ENCODE results near the gene PARP15. TPM values are rescaled to one million over a fixed set of nuclear protein-coding genes. Genes with fewer than 3 reads are reported as not detected.

The PARP15 gene
- total RNA-seq, 1 donor from 2014 or later, result 0.36 TPM

GRCh38 chr3:122628567-122628966 is 51.1 kb downstream of the PARP15 start:
- Mint-ChIP-seq H3K36me3 (ENCODE audit: low read depth, unreplicated experiment) (no peaks in the 10 kb centered on the region), H3K27ac (ENCODE audit: unreplicated experiment) (no peak overlapping the region), H3K4me3 (ENCODE audit: unreplicated experiment) (no peak overlapping the region), H3K27me3 (ENCODE audit: unreplicated experiment) (no peaks in the 10 kb centered on the region), H3K4me1 (ENCODE audit: unreplicated experiment) (peaks cover 5% of the 10 kb centered on the region), H3K9me3 (ENCODE audit: unreplicated experiment) (no peaks in the 10 kb centered on the region)
- TF ChIP-seq CTCF (IDR thresholded peaks at IDR 0.05; ENCODE audit: unreplicated experiment), result no peak
- no peak for DNase-seq (ENCODE audit: low spot score)

GRCh38 chr3:122629763-122630162 is 52.3 kb downstream of the PARP15 start:
- DNase-seq (ENCODE audit: low spot score), result no peak
- Mint-ChIP-seq H3K27me3 (ENCODE audit: unreplicated experiment) (no peaks in the 10 kb centered on the region), H3K27ac (ENCODE audit: unreplicated experiment) (no peak overlapping the region), H3K9me3 (ENCODE audit: unreplicated experiment) (no peaks in the 10 kb centered on the region), H3K4me3 (ENCODE audit: unreplicated experiment) (no peak overlapping the region), H3K36me3 (ENCODE audit: low read depth, unreplicated experiment) (no peaks in the 10 kb centered on the region), H3K4me1 (ENCODE audit: unreplicated experiment) (peaks cover 5% of the 10 kb centered on the region)
- no peak for TF ChIP-seq CTCF (IDR thresholded peaks at IDR 0.05; ENCODE audit: unreplicated experiment)

GRCh38 chr3:122635789-122636188 is 58.3 kb downstream of the PARP15 start:
- H3K27me3 Mint-ChIP-seq (ENCODE audit: unreplicated experiment), result no peaks in the 10 kb centered on the region
- no peak overlapping the region for H3K4me3 Mint-ChIP-seq (ENCODE audit: unreplicated experiment)
- no peaks in the 10 kb centered on the region for H3K4me1 Mint-ChIP-seq (ENCODE audit: unreplicated experiment)
- no peaks in the 10 kb centered on the region for H3K9me3 Mint-ChIP-seq (ENCODE audit: unreplicated experiment)
- no peaks in the 10 kb centered on the region for H3K36me3 Mint-ChIP-seq (ENCODE audit: low read depth, unreplicated experiment)
- no peak for TF ChIP-seq CTCF (IDR thresholded peaks at IDR 0.05; ENCODE audit: unreplicated experiment)
- DNase-seq (ENCODE audit: low spot score), result no peak
- no peak overlapping the region for H3K27ac Mint-ChIP-seq (ENCODE audit: unreplicated experiment)

GRCh38 chr3:122636697-122637096 is 59.2 kb downstream of the PARP15 start:
- H3K4me1 Mint-ChIP-seq (ENCODE audit: unreplicated experiment), result no peaks in the 10 kb centered on the region
- no peaks in the 10 kb centered on the region for H3K9me3 Mint-ChIP-seq (ENCODE audit: unreplicated experiment)
- TF ChIP-seq CTCF (IDR thresholded peaks at IDR 0.05; ENCODE audit: unreplicated experiment), result no peak
- H3K4me3 Mint-ChIP-seq (ENCODE audit: unreplicated experiment), result no peak overlapping the region
- no peaks in the 10 kb centered on the region for H3K27me3 Mint-ChIP-seq (ENCODE audit: unreplicated experiment)
- DNase-seq (ENCODE audit: low spot score), result no peak
- no peaks in the 10 kb centered on the region for H3K36me3 Mint-ChIP-seq (ENCODE audit: low read depth, unreplicated experiment)
- no peak overlapping the region for H3K27ac Mint-ChIP-seq (ENCODE audit: unreplicated experiment)

- H3K4me3 Mint-ChIP-seq (ENCODE audit: unreplicated experiment), result no peak overlapping the region
- no peaks in the 10 kb centered on the region for H3K27me3 Mint-ChIP-seq (ENCODE audit: unreplicated experiment)
- H3K36me3 Mint-ChIP-seq (ENCODE audit: low read depth, unreplicated experiment), result no peaks in the 10 kb centered on the region
- no peaks in the 10 kb centered on the region for H3K4me1 Mint-ChIP-seq (ENCODE audit: unreplicated experiment)
- TF ChIP-seq CTCF (IDR thresholded peaks at IDR 0.05; ENCODE audit: unreplicated experiment), result no peak
- DNase-seq (ENCODE audit: low spot score), result no peak
- no peaks in the 10 kb centered on the region for H3K9me3 Mint-ChIP-seq (ENCODE audit: unreplicated experiment)
- no peak overlapping the region for H3K27ac Mint-ChIP-seq (ENCODE audit: unreplicated experiment)
Observed at GRCh38 chr3:122640437-122640999, 63.1 kb downstream of the PARP15 start.
